GM23248 (cell line): Measurements from ENCODE around the gene BCL7A. TPM values are rescaled to one million over a fixed set of nuclear protein-coding genes. Genes with fewer than 3 reads are reported as not detected.

Experiments
- DNase-seq: peaks from one replicate; pipeline ENCODE4 v3.0.0-alpha.2; 2015
- H2AFZ ChIP-seq: fragments of 200-600 bp; sonication (generic); 2 replicates; pipeline ENCODE4 v1.6.1; 2016; ENCODE audit warnings: antibody characterized with exemption
- H3F3A ChIP-seq: fragments of 200-600 bp; sonication (generic); 2 replicates; pipeline ENCODE4 v1.6.1; 2016; ENCODE audit warnings: mild to moderate bottlenecking, antibody characterized with exemption, mixed run types; ENCODE audit not compliant: insufficient read depth
- H3K27ac ChIP-seq: fragments of 200-600 bp; sonication (generic); 2 replicates; pipeline ENCODE4 v1.5.1; 2016; ENCODE audit warnings: mild to moderate bottlenecking
- H3K27me3 ChIP-seq: fragments of 200-600 bp; sonication (generic); replicated peaks from 2 replicates; pipeline ENCODE4 v1.6.1; 2016; ENCODE audit warnings: mild to moderate bottlenecking; ENCODE audit not compliant: insufficient read depth
- H3K36me3 ChIP-seq: fragments of 200-600 bp; sonication (generic); 2 replicates; pipeline ENCODE4 v1.6.1; 2016; ENCODE audit warnings: low read depth, mild to moderate bottlenecking
- H3K4me1 ChIP-seq: fragments of 200-600 bp; sonication (generic); 2 replicates; pipeline ENCODE4 v1.6.1; 2016; ENCODE audit warnings: mild to moderate bottlenecking; ENCODE audit not compliant: insufficient read depth
- H3K4me2 ChIP-seq: fragments of 200-600 bp; sonication (generic); one replicate; pipeline ENCODE4 v1.6.1; 2016; ENCODE audit warnings: mild to moderate bottlenecking; ENCODE audit not compliant: unreplicated experiment
- H3K4me3 ChIP-seq: fragments of 200-600 bp; sonication (generic); 2 replicates; pipeline ENCODE4 v1.5.1; 2016; ENCODE audit warnings: mild to moderate bottlenecking
- H3K79me2 ChIP-seq: fragments of 200-600 bp; sonication (generic); 2 replicates; pipeline ENCODE4 v1.6.1; 2016; ENCODE audit warnings: mild to moderate bottlenecking; ENCODE audit not compliant: insufficient read depth
- H3K9ac ChIP-seq: fragments of 200-600 bp; sonication (generic); 2 replicates; pipeline ENCODE4 v1.6.1; 2016; ENCODE audit warnings: mild to moderate bottlenecking
- H3K9me2 ChIP-seq: fragments of 200-600 bp; sonication (generic); 2 replicates; pipeline ENCODE4 v1.6.1; 2016; ENCODE audit warnings: mixed run types, mild to moderate bottlenecking, moderate library complexity; ENCODE audit not compliant: insufficient read depth
- H3K9me3 ChIP-seq: fragments of 200-600 bp; sonication (generic); one replicate; pipeline ENCODE4 v1.6.1; 2017; ENCODE audit warnings: low read depth
- H4K20me1 ChIP-seq: fragments of 200-600 bp; sonication (generic); 2 replicates; pipeline ENCODE4 v1.6.0; 2016; ENCODE audit not compliant: insufficient read depth
- EZH2 ChIP-seq: fragments of 200-600 bp; sonication (generic); IDR thresholded peaks from 2 replicates; pipeline ENCODE4 v1.6.1; 2018; ENCODE audit warnings: antibody characterized with exemption, mild to moderate bottlenecking; ENCODE audit not compliant: insufficient read depth, poor library complexity, severe bottlenecking
- EZH2phosphoT487 ChIP-seq: fragments of 200-600 bp; sonication (generic); IDR thresholded peaks from 2 replicates; pipeline ENCODE4 v1.6.1; 2018; ENCODE audit warnings: antibody characterized with exemption, moderate library complexity, mild to moderate bottlenecking, low read depth; ENCODE audit not compliant: insufficient read depth
- WGBS, 2 experiments: methylation state at CpG; one replicate each; pipeline ENCODE4 v1.1.6; 2015 to 2017; ENCODE audit warnings: low lambda C conversion rate in 2 of 2, low coverage in 1 of 2; ENCODE audit errors: missing lambda C conversion rate in 2 of 2; 5-methylcytosine and 5-hydroxymethylcytosine counted together
- in situ Hi-C: fragments of 300-500 bp; cut with MboI; formaldehyde crosslinking; loops from 2 replicates; pipeline ENCODE4 v1.15.0; 2020
- polyA plus RNA-seq: library from polyadenylated mRNA; unstranded; fragments of >200 nt; fragmentation: Nextera tagmentation; extraction: Ambion mirVana; gene quantifications from 2 replicates; pipeline ENCODE4 v1.2.1, GENCODE V29; 2016
- total RNA-seq: library from RNA; depleted of rRNA; stranded (reverse); fragments of >200 nt; shearing (Covaris generic); gene quantifications from 2 replicates; pipeline ENCODE4 v1.2.3, GENCODE V29; 2014

Gene BCL7A
- total and polyA plus RNA-seq, 2 experiments from 2014 or later: 2.7 to 4.2 TPM

DNA sequence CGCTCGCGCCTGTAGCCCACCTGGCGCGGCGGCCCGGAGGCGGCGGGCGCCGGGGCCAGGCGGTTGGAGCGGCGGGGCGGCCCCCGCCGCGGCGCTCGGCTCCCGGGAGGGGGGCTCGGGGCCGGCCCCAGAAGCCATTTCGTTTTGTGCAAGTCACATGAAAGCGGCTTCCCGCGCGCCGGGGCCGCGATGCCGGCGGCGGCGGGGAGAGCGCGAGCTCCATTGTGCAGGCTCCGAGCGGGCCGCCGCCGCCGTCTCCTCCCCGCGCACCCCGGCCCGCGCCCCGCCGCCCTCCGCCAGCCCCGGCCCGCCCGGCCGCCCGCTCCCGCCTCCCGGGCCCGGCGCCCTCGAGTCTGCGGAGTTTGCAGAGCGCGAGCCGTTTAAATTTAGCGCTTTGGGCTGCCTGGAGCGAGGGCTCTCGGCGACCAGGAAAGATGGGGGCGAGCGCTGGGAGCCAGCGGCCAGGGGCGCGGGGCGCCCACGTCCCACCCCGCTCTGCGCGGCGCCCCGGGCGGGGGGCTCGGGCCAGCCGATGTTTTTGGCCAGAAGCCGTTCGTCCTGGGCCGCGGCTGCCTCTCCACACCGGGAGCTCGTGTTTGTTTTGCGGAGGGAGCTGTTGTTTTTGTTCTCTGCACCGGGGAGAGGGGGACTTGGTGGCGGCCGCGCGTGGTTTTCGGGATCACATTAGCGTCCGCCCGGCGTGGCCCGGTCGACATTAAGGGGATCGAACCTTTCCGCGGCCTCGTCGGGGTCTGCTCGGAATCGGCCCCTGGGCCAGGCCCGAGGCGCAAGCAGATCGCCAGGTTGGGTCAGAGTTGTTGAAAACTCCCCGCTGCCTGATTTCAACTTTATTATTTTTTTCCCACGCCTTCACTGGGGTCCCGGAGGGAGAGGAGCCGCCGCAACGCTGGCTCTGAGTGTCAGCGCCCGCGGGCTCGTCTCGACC lies 982 bp downstream of the BCL7A start:
- no peaks in the 10 kb centered on the region for H3F3A ChIP-seq
- H3K4me3 ChIP-seq: peak overlapping the region; percentile 73
- 0 out of 2 replicates have a peak, but pooled peaks cover 5% of the 10 kb centered on the region for H3K4me1 ChIP-seq
- no peaks in the 10 kb centered on the region for H3K9me2 ChIP-seq
- no peaks in the 10 kb centered on the region for H4K20me1 ChIP-seq
- H2AFZ ChIP-seq: peak overlapping the region; percentile 84
- H3K27ac ChIP-seq: peak overlapping the region; percentile 60
- WGBS, 2 experiments: 1 to 2% methylated on average over 57 to 64 of the region's 124 CpGs
- no peak for TF ChIP-seq EZH2phosphoT487
- no peak for TF ChIP-seq EZH2
- H3K4me2 ChIP-seq: peak overlapping the region; percentile 93
- H3K36me3 ChIP-seq: no peaks in the 10 kb centered on the region
- in situ Hi-C loops: no loop called here
- H3K79me2 ChIP-seq: peaks cover 7% of the 10 kb centered on the region; the same call in 1 of the 2 replicates
- no peaks in the 10 kb centered on the region for H3K9me3 ChIP-seq
- H3K27me3 ChIP-seq: peaks cover 4% of the 10 kb centered on the region; the same call in 1 of the 2 replicates
- peak overlapping the region; percentile 75 for H3K9ac ChIP-seq
- DNase-seq: peak; percentile 62

DNA sequence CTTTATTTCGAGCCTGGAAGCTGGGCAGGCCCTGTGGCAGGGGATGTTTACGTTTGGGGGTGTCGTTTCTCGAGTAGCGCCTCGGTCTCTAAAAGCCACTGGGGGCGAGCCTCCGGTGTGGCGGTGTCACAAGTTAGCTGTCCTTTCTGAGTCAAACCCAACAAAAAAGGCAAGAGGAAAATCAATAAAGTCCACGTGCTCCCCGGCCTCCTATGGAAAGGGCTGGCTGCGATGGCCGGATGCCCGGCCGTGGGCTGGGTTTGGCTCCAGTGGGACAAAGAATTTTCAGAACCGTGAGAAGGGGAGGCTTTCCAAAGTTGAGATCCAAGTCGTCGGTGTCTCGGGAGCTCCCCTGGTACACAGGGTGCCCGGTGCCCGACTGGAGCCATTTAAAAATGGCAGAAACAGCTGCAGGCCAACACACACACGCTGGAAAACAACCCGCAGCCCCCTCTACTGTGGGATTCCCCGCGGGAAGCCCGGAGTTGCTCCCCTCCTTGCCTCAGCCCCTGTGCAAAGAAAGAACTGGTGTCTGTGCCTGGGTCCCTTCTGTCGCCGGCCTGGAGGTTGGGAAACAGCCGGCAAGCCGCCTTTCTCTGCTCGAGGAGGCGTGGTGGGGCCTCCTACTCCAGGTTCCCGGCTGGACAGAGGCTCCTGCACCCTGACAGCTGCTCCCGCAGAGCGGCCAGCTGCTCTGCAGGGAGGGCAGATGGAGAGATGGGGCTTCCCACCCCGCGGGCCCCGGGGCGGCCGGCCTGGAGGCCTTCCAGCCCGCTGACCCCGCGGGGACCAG lies 1.9 kb downstream of the BCL7A start:
- TF ChIP-seq EZH2 (no peak), EZH2phosphoT487 (no peak)
- peaks cover 4% of the 10 kb centered on the region; the same call in 1 of the 2 replicates for H3K27me3 ChIP-seq
- 0 out of 2 replicates have a peak, but pooled peaks cover 5% of the 10 kb centered on the region for H3K4me1 ChIP-seq
- H3K9me3 ChIP-seq: no peaks in the 10 kb centered on the region
- peak; percentile 87 for DNase-seq
- WGBS, 2 experiments: 6 to 7% methylated on average over 42 to 43 of the region's 43 CpGs
- peak overlapping the region; percentile 84 for H2AFZ ChIP-seq
- in situ Hi-C loops: no loop called here
- H3K4me2 ChIP-seq: peak overlapping the region; percentile 93
- no peaks in the 10 kb centered on the region for H3K9me2 ChIP-seq
- peak overlapping the region; percentile 60 for H3K27ac ChIP-seq
- H3K79me2 ChIP-seq: peaks cover 9% of the 10 kb centered on the region
- peak overlapping the region; percentile 73 for H3K4me3 ChIP-seq
- no peaks in the 10 kb centered on the region for H3K36me3 ChIP-seq
- H4K20me1 ChIP-seq: no peaks in the 10 kb centered on the region
- H3F3A ChIP-seq: no peaks in the 10 kb centered on the region
- H3K9ac ChIP-seq: peak overlapping the region; percentile 75

GRCh38 chr12:122024132-122024785 lies 2.6 kb downstream of the BCL7A start:
- H3K36me3 ChIP-seq: no peaks in the 10 kb centered on the region
- in situ Hi-C loops: no loop called here
- H3K4me2 ChIP-seq: no peak overlapping the region
- no peaks in the 10 kb centered on the region for H3K9me3 ChIP-seq
- no peak for TF ChIP-seq EZH2
- no peak for TF ChIP-seq EZH2phosphoT487
- 0 out of 2 replicates have a peak overlapping the region, but pooled peaks have one; percentile 73 for H3K4me3 ChIP-seq
- H3K27me3 ChIP-seq: peaks cover 4% of the 10 kb centered on the region; the same call in 1 of the 2 replicates
- peak; percentile 10 for DNase-seq
- no peaks in the 10 kb centered on the region for H3K9me2 ChIP-seq
- peak overlapping the region; percentile 84 for H2AFZ ChIP-seq
- H3F3A ChIP-seq: no peaks in the 10 kb centered on the region
- 0 out of 2 replicates have a peak, but pooled peaks cover 5% of the 10 kb centered on the region for H3K4me1 ChIP-seq
- 88 to 89% methylated on average over 16 of the region's 16 CpGs for WGBS, 2 experiments
- H3K9ac ChIP-seq: peak overlapping the region; percentile 75; the same call in 1 of the 2 replicates
- H3K79me2 ChIP-seq: peaks cover 11% of the 10 kb centered on the region
- H3K27ac ChIP-seq: no peak overlapping the region
- H4K20me1 ChIP-seq: no peaks in the 10 kb centered on the region
